Measurements from ENCODE around the gene ARSB. TPM values are rescaled to one million over a fixed set of nuclear protein-coding genes. Genes with fewer than 3 reads are reported as not detected.

ARSB gene
- total and polyA plus RNA-seq, 8 donors = 0.58 to 35.6 (median 7.6) TPM

GRCh38 chr5:78779771-78780616 is 205.1 kb downstream of the ARSB start:
- Histone ChIP-seq H3K4me1 (no peaks in the 10 kb centered on the region), H3K36me3 (peaks cover 0 to 15% (median 11%) of the 10 kb centered on the region in 4 donors), H3K9me3 (no peaks in the 10 kb centered on the region), H3K27me3 (no peaks in the 10 kb centered on the region), H3K27ac (peak overlapping the region in 1 of 5 donors; percentile 44), H3K4me3 (no peak overlapping the region)
- DNase-seq = peak in 1 of 2 donors; percentile 56
- 78 to 85% (median 82%) methylated on average over 12 of the region's 12 CpGs for WGBS, 5 donors
- TF ChIP-seq CTCF (IDR thresholded peaks at IDR 0.05) = no peak
- TF ChIP-seq EP300 (IDR thresholded peaks at IDR 0.05) = no peak
- no peak for TF ChIP-seq POLR2A (IDR thresholded peaks at IDR 0.05)
- no peak for TF ChIP-seq POLR2AphosphoS5 (IDR thresholded peaks at IDR 0.05)
- intact Hi-C loops (cut with DNase I; ENCODE audit: low total_unique reads) = no loop called here

- H3K27ac ChIP-seq = peak overlapping the region in 1 of 5 donors; percentile 44
These were observed 205.8 kb downstream of the ARSB start for GRCh38 chr5:78779262-78779661.

GRCh38 chr5:78778538-78778937 is 206.6 kb downstream of the ARSB start:
- H3K4me1 ChIP-seq = no peaks in the 10 kb centered on the region
- intact Hi-C loops (cut with DNase I; ENCODE audit: low total_unique reads) = no loop called here
- 83 to 94% (median 93%) methylated on average over 1 of the region's 1 CpG for WGBS, 5 donors

More at GRCh38 chr5:78779262-78779661, 205.8 kb downstream of the ARSB start:
- Histone ChIP-seq H3K36me3 (peaks cover 0 to 15% (median 11%) of the 10 kb centered on the region in 4 donors), H3K9me3 (no peaks in the 10 kb centered on the region), H3K27me3 (no peaks in the 10 kb centered on the region), H3K4me1 (no peaks in the 10 kb centered on the region), H3K4me3 (no peak overlapping the region)
- 95 to 100% (median 97%) methylated on average over 4 of the region's 4 CpGs for WGBS, 5 donors
- intact Hi-C loops (cut with DNase I; ENCODE audit: low total_unique reads) = no loop called here
- TF ChIP-seq POLR2A (IDR thresholded peaks at IDR 0.05) (no peak), POLR2AphosphoS5 (IDR thresholded peaks at IDR 0.05) (no peak), EP300 (IDR thresholded peaks at IDR 0.05) (no peak), CTCF (IDR thresholded peaks at IDR 0.05) (no peak)
- no peak for DNase-seq

GRCh38 chr5:78777901-78778300 is 207.2 kb downstream of the ARSB start:
- DNase-seq = no peak
- WGBS, 5 donors = 95 to 98% (median 97%) methylated on average over 5 of the region's 5 CpGs
- TF ChIP-seq POLR2AphosphoS5 (IDR thresholded peaks at IDR 0.05) (no peak), EP300 (IDR thresholded peaks at IDR 0.05) (no peak), POLR2A (IDR thresholded peaks at IDR 0.05) (no peak), CTCF (IDR thresholded peaks at IDR 0.05) (no peak)
- Histone ChIP-seq H3K27ac (no peak overlapping the region), H3K27me3 (no peaks in the 10 kb centered on the region), H3K36me3 (peaks cover 0 to 15% (median 11%) of the 10 kb centered on the region in 4 donors), H3K4me3 (no peak overlapping the region), H3K9me3 (no peaks in the 10 kb centered on the region), H3K4me1 (no peaks in the 10 kb centered on the region)
- intact Hi-C loops (cut with DNase I; ENCODE audit: low total_unique reads) = no loop called here

More at GRCh38 chr5:78778538-78778937, 206.6 kb downstream of the ARSB start:
- peaks cover 0 to 15% (median 11%) of the 10 kb centered on the region in 4 donors for H3K36me3 ChIP-seq
- no peaks in the 10 kb centered on the region for H3K9me3 ChIP-seq
- DNase-seq = no peak
- H3K27me3 ChIP-seq = no peaks in the 10 kb centered on the region
- no peak for TF ChIP-seq POLR2A (IDR thresholded peaks at IDR 0.05)
- no peak overlapping the region for H3K4me3 ChIP-seq
- H3K27ac ChIP-seq = no peak overlapping the region

- DNase-seq = no peak
- TF ChIP-seq POLR2A (IDR thresholded peaks at IDR 0.05) (no peak), POLR2AphosphoS5 (IDR thresholded peaks at IDR 0.05) (no peak), EP300 (IDR thresholded peaks at IDR 0.05) (no peak), CTCF (IDR thresholded peaks at IDR 0.05) (no peak)
These were observed 208.5 kb downstream of the ARSB start for GRCh38 chr5:78776637-78777036.

More at GRCh38 chr5:78776637-78777036, 208.5 kb downstream of the ARSB start:
- Histone ChIP-seq H3K4me1 (peaks cover 0 to 10% (median 6%) of the 10 kb centered on the region in 4 donors), H3K36me3 (peaks cover 0 to 15% (median 11%) of the 10 kb centered on the region in 4 donors), H3K27me3 (no peaks in the 10 kb centered on the region), H3K9me3 (no peaks in the 10 kb centered on the region), H3K27ac (no peak overlapping the region), H3K4me3 (no peak overlapping the region)
- intact Hi-C loops (cut with DNase I; ENCODE audit: low total_unique reads) = no loop called here
- WGBS, 5 donors = 90 to 94% (median 93%) methylated on average over 1 of the region's 1 CpG
